Panc1 (cell line): ENCODE data around the gene ASB6. TPM values are rescaled to one million over a fixed set of nuclear protein-coding genes. Genes with fewer than 3 reads are reported as not detected.

ENCODE experiments used
- ATAC-seq: fragments of 200-7000 bp; cut with Tn5 transposase; 2 replicates; pipeline ENCODE4 v1.9.1; 2020; ENCODE audit warnings: mild to moderate bottlenecking, moderate library complexity
- BruUV-seq: library from RNA; stranded (reverse); fragments of 400-500 nt; replicated peaks from 2 replicates; lab custom pipeline; 2021; lab: Mats Ljungman, UMichigan
- CTCF ChIA-PET: fragments of 300-600 bp; sonication (Branson Sonifier 250); formaldehyde crosslinking; loops from one replicate; lab custom pipeline; 2022; ENCODE audit warnings: antibody characterized with exemption; lab: Charles Lee
- POLR2A ChIA-PET: fragments of 300-600 bp; sonication (Branson Sonifier 250); formaldehyde crosslinking; loops from one replicate; lab custom pipeline; 2022; ENCODE audit warnings: antibody characterized with exemption; lab: Charles Lee
- DNase-seq: peaks from one replicate; pipeline ENCODE4 v3.0.0-alpha.2; 2010; ENCODE audit warnings: low read depth, low spot score
- H3K27ac ChIP-seq: 2 replicates; pipeline ENCODE4 v1.5.1; 2011; ENCODE audit warnings: mild to moderate bottlenecking, low read length, inconsistent platforms
- H3K27me3 ChIP-seq: fragments of 200-500 bp; sonication (Bioruptor generic); 2 replicates; pipeline ENCODE4 v1.6.0; 2014; ENCODE audit warnings: low read length, inconsistent platforms; ENCODE audit not compliant: control insufficient read depth, insufficient read depth
- H3K36me3 ChIP-seq: fragments of 200-500 bp; sonication (Bioruptor generic); 2 replicates; pipeline ENCODE4 v1.5.1; 2014; ENCODE audit warnings: inconsistent platforms, mild to moderate bottlenecking, low read length, moderate library complexity; ENCODE audit not compliant: control insufficient read depth, insufficient read depth
- H3K4me1 ChIP-seq: 2 replicates; pipeline ENCODE4 v1.5.1; 2011; ENCODE audit warnings: inconsistent platforms, mild to moderate bottlenecking, low read length, moderate library complexity; ENCODE audit not compliant: control insufficient read depth, insufficient read depth
- H3K4me3 ChIP-seq, 2 experiments: 2 replicates each; pipeline ENCODE4 v1.5.1; 2011 to 2012; ENCODE audit warnings: low read depth in 2 of 2, low read length in 2 of 2, mild to moderate bottlenecking in 2 of 2, inconsistent platforms in 1 of 2, moderate library complexity in 1 of 2
- H3K9me3 ChIP-seq: fragments of 200-500 bp; sonication (Bioruptor generic); 2 replicates; pipeline ENCODE4 v1.5.1; 2014; ENCODE audit warnings: low read depth, mild to moderate bottlenecking, inconsistent platforms, low read length, moderate library complexity; ENCODE audit not compliant: control insufficient read depth, insufficient read depth
- CTCF ChIP-seq: fragments of 450-650 bp; IDR thresholded peaks from 2 replicates; pipeline ENCODE4 v1.5.1; 2017; ENCODE audit warnings: mild to moderate bottlenecking
- POLR2AphosphoS5 ChIP-seq: IDR thresholded peaks from 2 replicates; pipeline ENCODE4 v1.6.1; 2012; ENCODE audit warnings: mild to moderate bottlenecking, low read depth, low read length, moderate library complexity
- REST ChIP-seq, 2 experiments: IDR thresholded peaks; 2 replicates each; pipeline ENCODE4 v1.6.1; 2011 to 2012; ENCODE audit warnings: low read depth in 2 of 2, control low read depth in 1 of 2, low read length in 1 of 2, mild to moderate bottlenecking in 1 of 2, moderate library complexity in 1 of 2; ENCODE audit not compliant: insufficient read depth in 1 of 2
- SIN3A ChIP-seq: IDR thresholded peaks from 2 replicates; pipeline ENCODE4 v1.6.1; 2012; ENCODE audit warnings: low read depth, mild to moderate bottlenecking, low read length, moderate library complexity, borderline replicate concordance; ENCODE audit not compliant: insufficient read depth
- TCF7L2 ChIP-seq: IDR thresholded peaks from 2 replicates; pipeline ENCODE4 v1.6.1; 2011; ENCODE audit warnings: mild to moderate bottlenecking, low read depth, low read length, inconsistent platforms
- in situ Hi-C: cut with HindIII; loops from 2 replicates; pipeline ENCODE4 v1.10.0; 2016; ENCODE audit warnings: low sequenced_read_pairs, low pct_unique_long_range_greater_than_20kb
- intact Hi-C: fragments of 100-400 bp; cut with micrococcal nuclease; formaldehyde crosslinking; loops from one replicate; pipeline ENCODE4 v1.10.0; 2022; ENCODE audit not compliant: unreplicated experiment
- total RNA-seq: library from RNA; stranded (reverse); gene quantifications from one replicate; pipeline ENCODE4 v1.2.1, GENCODE V29; 2021; ENCODE audit not compliant: unreplicated experiment

ASB6 gene
- total RNA-seq, 1 experiment from 2014 or later, result 14.3 TPM

- ChIA-PET CTCF (no interaction called here), POLR2A (no interaction called here)
- intact Hi-C loops (loop anchor here (10.0 kb wide), 1 partner anchor 475 kb away; no protein-coding TSS in a partner anchor), in situ Hi-C loops (no loop called here)
- no TSS peak for BruUV-seq
- Histone ChIP-seq H3K27ac (no peak overlapping the region; the same call in 1 of the 2 replicates), H3K36me3 (no peaks in the 10 kb centered on the region), H3K4me1 (peaks cover 20% of the 10 kb centered on the region), H3K4me3 (peak overlapping the region; percentile 39 to 51), H3K27me3 (no peaks in the 10 kb centered on the region), H3K9me3 (no peaks in the 10 kb centered on the region)
- ATAC-seq (no peak), DNase-seq (no peak)
- no peak for TF ChIP-seq CTCF
- TF ChIP-seq TCF7L2, result no peak
- TF ChIP-seq POLR2AphosphoS5, result no peak
- TF ChIP-seq REST (IDR thresholded peaks at IDR 0.05; ENCODE audit: insufficient read depth in 1 of 2, low read depth in 2 of 2, low read length in 1 of 2), result no peak
- TF ChIP-seq SIN3A, result no peak
Observed at GRCh38 chr9:129610213-129610472, 31.8 kb downstream of the ASB6 start.

- no peaks in the 10 kb centered on the region for H3K27me3 ChIP-seq
- intact Hi-C loops (loop anchor here (5.0 to 10.0 kb wide), 2 partner anchors 432 to 475 kb away; partner anchors contain the start of gene IER5L), in situ Hi-C loops (no loop called here)
- no peak for TF ChIP-seq CTCF
- no peak for TF ChIP-seq REST (IDR thresholded peaks at IDR 0.05; ENCODE audit: insufficient read depth in 1 of 2, low read depth in 2 of 2, low read length in 1 of 2)
- TF ChIP-seq SIN3A, result no peak
- TF ChIP-seq POLR2AphosphoS5, result no peak
- no peak for TF ChIP-seq TCF7L2
- ATAC-seq (peak; percentile 12; the same call in 1 of the 2 replicates), DNase-seq (no peak)
- H3K9me3 ChIP-seq, result no peaks in the 10 kb centered on the region
- no TSS peak for BruUV-seq
- peaks cover 20% of the 10 kb centered on the region for H3K4me1 ChIP-seq
- CTCF ChIA-PET, result interaction anchor here (0.7 to 1.6 kb wide), 3 partner anchors 15 to 478 kb away, joined by 3 to 4 read pairs (median 3); no protein-coding TSS in a partner anchor
- POLR2A ChIA-PET, result interaction anchor here (0.7 kb wide), 1 partner anchor 182 kb away, joined by 9 read pairs; no protein-coding TSS in a partner anchor
- peak overlapping the region; percentile 18 to 41 for H3K4me3 ChIP-seq
- no peaks in the 10 kb centered on the region for H3K36me3 ChIP-seq
- peak overlapping the region; percentile 81 for H3K27ac ChIP-seq
Observed at GRCh38 chr9:129609486-129610212, 32.3 kb downstream of the ASB6 start.
